GM19397 (cell line): ENCODE measurements around the gene TNFRSF13B.
"Not testable (repeated sequence)": the region's sequence is repeated elsewhere in the genome, so short reads cannot be mapped to it uniquely, and the experiment has no call there.

Experiments used
- ATAC-seq: cut with Tn5 transposase; IDR thresholded peaks from one replicate; pipeline ENCODE4 v1.9.1; 2021; ENCODE audit warnings: mild to moderate bottlenecking, moderate library complexity; ENCODE audit not compliant: unreplicated experiment

Gene TNFRSF13B

DNA sequence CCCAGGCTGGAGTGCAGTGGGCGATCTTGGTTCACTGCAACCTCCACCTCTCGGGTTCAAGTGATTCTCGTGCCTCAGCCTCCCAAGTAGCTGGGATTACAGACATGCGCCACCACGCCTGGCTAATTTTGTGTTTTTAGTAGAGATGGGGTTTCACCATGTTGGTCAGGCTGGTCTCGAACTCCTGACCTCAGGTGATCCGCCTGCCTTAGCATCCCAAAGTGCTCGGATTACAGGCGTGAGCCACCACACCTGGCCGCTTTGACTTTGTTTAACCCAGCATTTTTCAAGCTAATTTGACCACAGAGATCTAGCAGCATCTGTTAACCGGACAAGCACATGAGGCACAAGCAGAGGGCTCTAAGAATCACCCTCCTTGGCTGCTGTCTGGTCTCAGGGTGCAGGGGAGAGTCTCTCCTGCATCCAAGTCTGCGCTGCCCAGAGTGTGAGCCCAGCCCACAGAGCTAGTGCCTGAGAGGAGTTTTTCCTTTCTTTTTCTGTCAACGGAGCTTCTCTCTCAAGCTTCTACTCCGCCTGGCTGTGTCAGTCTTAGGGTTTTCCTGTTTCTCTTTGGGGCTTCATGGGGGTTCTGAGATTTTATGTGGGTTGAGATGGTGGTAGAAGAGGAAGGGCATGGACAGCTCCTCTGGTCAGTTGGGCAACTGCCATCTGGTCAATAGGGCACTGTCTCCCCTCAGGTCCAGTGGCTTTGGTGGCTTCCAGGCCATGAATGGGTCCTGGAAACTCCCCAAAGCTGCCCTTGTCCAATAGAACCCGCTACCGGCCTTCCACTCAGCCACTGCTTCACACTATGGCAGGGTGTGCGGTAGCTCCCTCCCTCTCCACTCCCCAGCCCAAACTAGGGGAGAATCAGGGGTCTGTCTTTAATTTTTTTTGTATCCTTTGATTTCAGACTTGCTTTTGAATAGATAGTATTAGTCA lies 59.6 kb downstream of the TNFRSF13B start:
- ATAC-seq: no peak

GRCh38 chr17:16911141-16911937 lies 60.6 kb downstream of the TNFRSF13B start:
- no peak for ATAC-seq

DNA sequence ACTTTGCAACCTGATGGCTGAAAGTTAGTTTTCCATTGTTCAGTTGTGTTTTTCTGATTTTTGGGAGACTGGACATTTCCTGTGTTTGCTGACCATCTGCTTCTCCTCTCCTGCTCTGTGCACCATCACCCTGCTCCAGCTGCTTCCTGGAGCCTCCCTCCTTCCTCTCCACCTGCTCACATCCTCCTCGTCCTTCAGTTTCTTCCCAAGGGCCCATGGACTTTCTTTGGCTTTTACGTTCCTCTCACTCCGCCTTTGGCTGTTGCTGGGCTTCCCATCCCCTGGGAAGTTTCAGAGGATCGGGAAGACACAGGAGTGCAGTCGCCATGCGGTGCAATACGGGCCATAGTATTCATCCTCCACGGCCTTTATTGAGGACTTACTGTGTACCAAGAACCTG lies 61.6 kb downstream of the TNFRSF13B start:
- ATAC-seq: no peak

GRCh38 chr17:16909472-16910246 lies 62.3 kb downstream of the TNFRSF13B start:
- ATAC-seq: no peak

GRCh38 chr17:16908273-16908672 lies 63.6 kb downstream of the TNFRSF13B start:
- no peak for ATAC-seq

DNA sequence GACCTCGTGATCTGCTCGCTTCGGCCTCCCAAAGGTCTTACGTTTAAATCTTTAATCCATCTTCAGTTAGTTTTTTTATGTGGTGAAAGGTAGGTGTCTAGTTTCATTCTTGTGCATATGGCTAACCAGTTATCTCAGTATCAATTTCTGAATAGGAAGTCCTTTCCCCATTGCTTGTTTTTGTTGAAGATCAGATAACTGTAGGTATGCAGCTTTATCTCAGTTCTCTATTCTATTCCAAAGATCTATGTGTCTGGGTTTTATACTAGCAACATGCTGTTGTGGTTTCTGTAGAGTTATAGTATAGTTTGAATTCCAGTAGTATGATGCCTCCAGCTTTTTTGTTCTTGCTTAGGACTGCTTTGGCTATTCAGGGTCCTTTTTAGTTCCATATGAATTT lies 65.2 kb downstream of the TNFRSF13B start:
- no peak for ATAC-seq

GRCh38 chr17:16905593-16906191 lies 66.2 kb downstream of the TNFRSF13B start:
- ATAC-seq: no peak

GRCh38 chr17:16903070-16903469 lies 68.8 kb downstream of the TNFRSF13B start:
- ATAC-seq: not testable (repeated sequence)

GRCh38 chr17:16900288-16900882 lies 71.5 kb downstream of the TNFRSF13B start:
- ATAC-seq: no peak

DNA sequence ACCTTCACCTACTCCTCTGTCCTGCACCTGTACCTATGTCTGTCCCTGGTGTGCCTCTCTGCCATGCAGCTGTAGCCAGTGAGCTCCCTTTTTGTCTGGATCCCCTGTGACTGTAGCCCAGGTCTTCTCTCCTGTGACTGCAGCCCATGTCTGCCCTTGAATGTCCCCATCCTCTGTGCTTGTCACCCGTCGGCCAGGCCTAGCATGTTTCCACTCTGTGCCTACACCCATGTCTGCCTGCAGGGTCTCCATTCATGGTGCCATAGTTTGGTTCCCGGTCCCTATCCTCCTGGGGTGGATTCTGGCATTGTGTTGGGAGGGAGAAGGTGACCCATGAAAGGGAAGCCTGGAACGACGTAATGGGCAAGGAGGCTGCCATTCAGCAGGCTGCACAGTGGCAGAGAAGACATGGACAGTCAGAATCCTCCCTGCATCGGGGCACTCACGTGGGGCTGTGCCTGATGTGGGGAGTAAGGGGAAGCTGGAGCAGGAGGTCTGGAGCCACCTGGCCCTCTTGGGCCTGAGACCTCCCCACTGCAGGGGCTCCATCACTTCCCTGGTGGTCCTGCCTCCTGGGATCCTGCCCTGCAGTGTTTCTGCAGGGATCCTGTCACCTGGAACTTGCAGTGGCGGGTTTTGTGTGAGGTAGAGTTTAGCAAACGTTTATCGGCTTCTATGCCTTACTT lies 74.6 kb downstream of the TNFRSF13B start:
- not testable (repeated sequence) for ATAC-seq

DNA sequence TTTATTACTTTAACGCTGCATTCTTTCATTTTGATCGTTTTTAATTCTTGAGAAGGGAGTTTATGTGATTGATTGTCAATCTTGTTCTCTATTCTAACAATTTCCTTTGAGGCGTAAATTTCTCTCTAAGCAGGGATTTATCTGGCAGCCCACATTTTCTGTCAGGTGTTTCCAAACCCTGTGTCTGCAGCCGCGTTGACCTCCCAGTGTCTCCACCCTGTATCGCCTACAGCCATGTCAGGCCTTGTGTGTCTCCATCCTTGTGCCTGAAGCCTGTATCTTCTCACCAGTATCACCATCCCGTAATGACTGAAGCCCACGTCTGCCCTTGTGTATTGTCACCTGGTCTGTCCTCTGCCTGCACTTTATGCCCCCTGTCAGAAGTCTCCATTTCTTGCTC lies 75.7 kb downstream of the TNFRSF13B start:
- ATAC-seq: not testable (repeated sequence)

- not testable (repeated sequence) for ATAC-seq
These were observed 78.4 kb downstream of the TNFRSF13B start for GRCh38 chr17:16893527-16893926.

GRCh38 chr17:16892876-16893454 lies 79.0 kb downstream of the TNFRSF13B start:
- ATAC-seq: not testable (repeated sequence)

- ATAC-seq: no peak
These were observed 82.8 kb downstream of the TNFRSF13B start for GRCh38 chr17:16889088-16889465.
